GM18861 (cell line): ENCODE measurements around the gene LPA.
A peak's percentile ranks its signal among the peaks of the same experiment; 100 is the strongest.
"Not testable (repeated sequence)": the region's sequence is repeated elsewhere in the genome, so short reads cannot be mapped to it uniquely, and the experiment has no call there.

Source experiments
- ATAC-seq: cut with Tn5 transposase; IDR thresholded peaks from one replicate; pipeline ENCODE4 v1.9.1; 2021; ENCODE audit not compliant: unreplicated experiment

Gene LPA

GRCh38 chr6:160664198-160664597 lies at the start of gene LPA:
TSS of gene LPA (minus strand) at chr6:160664275. CDS start at chr6:160664214, 61 bp downstream.
- not testable (repeated sequence) for ATAC-seq

- not testable (repeated sequence) for ATAC-seq
Observed at GRCh38 chr6:160708993-160709392, 44.9 kb upstream of the LPA start.

GRCh38 chr6:160704688-160705087 lies 40.6 kb upstream of the LPA start:
- ATAC-seq, result not testable (repeated sequence)

GRCh38 chr6:160701918-160702680 lies 38.0 kb upstream of the LPA start, which contains the start of gene PLG:
TSS of gene PLG (plus strand) at chr6:160702244. CDS start at chr6:160702305, 61 bp downstream.
- not testable (repeated sequence) for ATAC-seq

- no peak for ATAC-seq
Observed at GRCh38 chr6:160697826-160698225, 33.8 kb upstream of the LPA start.

- not testable (repeated sequence) for ATAC-seq
Observed at GRCh38 chr6:160696884-160697283, 32.8 kb upstream of the LPA start.

GRCh38 chr6:160695622-160696021 lies 31.5 kb upstream of the LPA start:
- ATAC-seq, result not testable (repeated sequence)

GRCh38 chr6:160695025-160695424 lies 30.9 kb upstream of the LPA start:
- not testable (repeated sequence) for ATAC-seq

- no peak for ATAC-seq
Observed at GRCh38 chr6:160692369-160692959, 28.4 kb upstream of the LPA start.

- ATAC-seq, result no peak
Observed at GRCh38 chr6:160691617-160692016, 27.5 kb upstream of the LPA start.

GRCh38 chr6:160690458-160690857 lies 26.4 kb upstream of the LPA start:
- no peak for ATAC-seq

- no peak for ATAC-seq
Observed at GRCh38 chr6:160685762-160686450, 21.8 kb upstream of the LPA start.

GRCh38 chr6:160685101-160685761 lies 21.2 kb upstream of the LPA start:
- not testable (repeated sequence) for ATAC-seq

GRCh38 chr6:160679402-160679769 lies 15.3 kb upstream of the LPA start:
- no peak for ATAC-seq

- ATAC-seq, result no peak
Observed at GRCh38 chr6:160678744-160679401, 14.8 kb upstream of the LPA start.

GRCh38 chr6:160678230-160678629 lies 14.2 kb upstream of the LPA start:
- ATAC-seq, result no peak

GRCh38 chr6:160676418-160676817 lies 12.3 kb upstream of the LPA start:
- not testable (repeated sequence) for ATAC-seq

GRCh38 chr6:160668589-160668988 lies 4.5 kb upstream of the LPA start:
- ATAC-seq, result no peak

- peak; percentile 74 for ATAC-seq
Observed at GRCh38 chr6:160667639-160668481, 3.8 kb upstream of the LPA start.

- ATAC-seq, result no peak
Observed at GRCh38 chr6:160662842-160663241, 1.2 kb downstream of the LPA start.
